Gastroesophageal sphincter (tissue), 2 donors: ENCODE results near the gene BCCIP.

Experiments
- POLR2A ChIP-seq, 2 donors: fragments of 450-650 bp; IDR thresholded peaks; one replicate each; pipeline ENCODE4 v1.6.1; 2017; ENCODE audit warnings: antibody characterized with exemption in 2 of 2, mild to moderate bottlenecking in 2 of 2, moderate library complexity in 1 of 2
- POLR2AphosphoS5 ChIP-seq: sonication (generic); formaldehyde crosslinking; IDR thresholded peaks from one replicate; pipeline ENCODE4 v1.6.1; 2017; ENCODE audit warnings: antibody characterized with exemption

DNA sequence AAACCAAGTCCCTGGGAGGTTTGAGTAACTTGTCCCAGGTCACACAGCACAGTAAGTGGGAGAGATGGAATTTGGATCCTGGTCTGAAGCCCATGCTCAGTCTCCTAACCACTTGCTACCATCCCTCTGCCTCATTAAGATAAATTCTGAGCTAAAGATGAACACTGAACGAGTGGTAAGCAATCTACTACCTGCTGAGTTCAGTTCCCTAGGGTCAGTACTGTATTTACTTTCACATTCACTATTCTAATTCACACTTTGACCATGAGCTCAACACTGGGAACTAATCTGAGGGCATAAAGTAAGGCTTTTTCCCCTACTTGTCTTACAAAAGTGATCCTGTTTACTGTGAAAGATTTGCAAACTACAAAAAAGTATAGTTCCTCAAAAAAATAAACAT is 2.6 kb upstream of the BCCIP start:
- TF ChIP-seq POLR2A (IDR thresholded peaks at IDR 0.05) (no peak), POLR2AphosphoS5 (no peak)
